Endothelial cell of umbilical vein (primary cell): ENCODE data around the gene POLE. TPM values are rescaled to one million over a fixed set of nuclear protein-coding genes. Genes with fewer than 3 reads are reported as not detected.

Source experiments
- BruUV-seq: library from RNA; stranded (reverse); fragments of 400-500 nt; replicated peaks from 2 replicates; lab custom pipeline; 2021; lab: Mats Ljungman, UMichigan
- CTCF ChIA-PET: fragments of 300-600, 350-600 bp; sonication (Branson Sonifier 250); formaldehyde crosslinking; loops from one replicate; lab custom pipeline; 2021; ENCODE audit warnings: antibody characterized with exemption, inconsistent platforms; lab: Charles Lee
- POLR2A ChIA-PET: fragments of 300-600, 350-600 bp; sonication (Branson Sonifier 250); formaldehyde crosslinking; loops from one replicate; lab custom pipeline; 2021; ENCODE audit warnings: antibody characterized with exemption, inconsistent platforms; lab: Charles Lee
- DNase-seq: peaks from one replicate; pipeline ENCODE4 v3.0.0-alpha.2; 2011; ENCODE audit warnings: low read depth, low spot score
- FAIRE-seq: peaks from 2 replicates; lab custom pipeline; 2011; peaks lifted over from hg19 to GRCh38; lab: Jason Lieb, UNC
- H2AFZ ChIP-seq: 2 replicates; pipeline ENCODE4 v1.6.0; 2012; ENCODE audit warnings: low read depth, low read length, control low read depth, inconsistent platforms
- H3K27ac ChIP-seq: 2 replicates; pipeline ENCODE4 v1.5.1; 2011; ENCODE audit warnings: low read depth, mild to moderate bottlenecking, control low read depth, low read length, moderate library complexity; ENCODE audit not compliant: insufficient read depth
- H3K27me3 ChIP-seq, 2 experiments: 2 replicates each; pipeline versions ENCODE4 v1.6.0 to v1.6.1; 2011; ENCODE audit warnings: low read length in 2 of 2, mixed read lengths in 1 of 2; ENCODE audit not compliant: control insufficient read depth in 2 of 2, insufficient read depth in 2 of 2
- H3K36me3 ChIP-seq, 2 experiments: 2 replicates in 1 of 2; 3 replicates in 1 of 2; pipeline ENCODE4 v1.5.1; 2011; ENCODE audit warnings: low read length in 2 of 2, mild to moderate bottlenecking in 1 of 2, moderate library complexity in 1 of 2; ENCODE audit not compliant: control insufficient read depth in 2 of 2, insufficient read depth in 2 of 2; ENCODE audit errors: extremely low read depth in 1 of 2
- H3K4me1 ChIP-seq: 3 replicates; pipeline ENCODE4 v1.5.1; 2011; ENCODE audit warnings: mild to moderate bottlenecking, low read length; ENCODE audit not compliant: control insufficient read depth, insufficient read depth; ENCODE audit errors: extremely low read depth
- H3K4me2 ChIP-seq: 2 replicates; pipeline ENCODE4 v1.6.1; 2011; ENCODE audit warnings: low read length, control low read depth, mixed read lengths; ENCODE audit not compliant: insufficient read depth
- H3K4me3 ChIP-seq, 3 experiments: fragments of 200-600 bp in 1 of 3; sonication (generic), shearing (Covaris generic) in 1 of 3; replicated peaks in 1 of 3; 2 replicates each; pipeline ENCODE4 v1.5.1; 2011 to 2016; ENCODE audit warnings: control low read depth in 3 of 3, low read length in 3 of 3, mild to moderate bottlenecking in 2 of 3, inconsistent platforms in 1 of 3, low read depth in 1 of 3, moderate library complexity in 1 of 3; ENCODE audit not compliant: insufficient read depth in 1 of 3
- H3K79me2 ChIP-seq: 2 replicates; pipeline ENCODE4 v1.6.0; 2012; ENCODE audit warnings: low read length, inconsistent platforms; ENCODE audit not compliant: control insufficient read depth, insufficient read depth
- H3K9ac ChIP-seq: replicated peaks from 2 replicates; pipeline ENCODE3; 2011; ENCODE audit warnings: low read length, control low read depth; ENCODE audit not compliant: insufficient read depth; ENCODE audit errors: extremely low read depth
- H3K9me1 ChIP-seq: replicated peaks from 3 replicates; pipeline ENCODE4 v1.6.0; 2011; ENCODE audit warnings: mild to moderate bottlenecking, low read length; ENCODE audit not compliant: control insufficient read depth, insufficient read depth; ENCODE audit errors: extremely low read depth
- H3K9me3 ChIP-seq: replicated peaks from 2 replicates; pipeline ENCODE4 v1.5.1; 2012; ENCODE audit warnings: low read length, inconsistent platforms; ENCODE audit not compliant: control insufficient read depth, insufficient read depth
- H4K20me1 ChIP-seq: replicated peaks from 2 replicates; pipeline ENCODE3; 2011; ENCODE audit warnings: mild to moderate bottlenecking, low read length; ENCODE audit not compliant: control insufficient read depth, insufficient read depth; ENCODE audit errors: extremely low read depth
- EZH2 ChIP-seq: IDR thresholded peaks from 2 replicates; pipeline ENCODE4 v1.6.1; 2012; ENCODE audit warnings: borderline replicate concordance, low read depth, mild to moderate bottlenecking, moderate library complexity, low read length, inconsistent platforms; ENCODE audit not compliant: severe bottlenecking
- FOS ChIP-seq: IDR thresholded peaks from 2 replicates; pipeline ENCODE4 v1.6.1; 2011; ENCODE audit warnings: mild to moderate bottlenecking, low read length, moderate library complexity, borderline replicate concordance; ENCODE audit not compliant: insufficient read depth
- GATA2 ChIP-seq: IDR thresholded peaks from 2 replicates; pipeline ENCODE4 v1.7.0; 2011; ENCODE audit warnings: low read depth, mild to moderate bottlenecking, moderate library complexity, mixed read lengths, low read length; ENCODE audit not compliant: insufficient read length, insufficient read depth
- JUN ChIP-seq: IDR thresholded peaks from 2 replicates; pipeline ENCODE4 v1.6.1; 2011; ENCODE audit warnings: borderline replicate concordance, low read depth; ENCODE audit not compliant: insufficient read length, insufficient read depth
- MYC ChIP-seq: IDR thresholded peaks from one replicate; pipeline ENCODE4 v1.6.1; 2011; ENCODE audit warnings: mild to moderate bottlenecking, low read depth, low read length
- POLR2A ChIP-seq: IDR thresholded peaks from 2 replicates; pipeline ENCODE4 v1.6.1; 2012; ENCODE audit warnings: low read depth, mild to moderate bottlenecking, control low read depth, low read length
- POLR2AphosphoS5 ChIP-seq: IDR thresholded peaks from 2 replicates; pipeline ENCODE4 v1.6.1; 2012; ENCODE audit warnings: low read depth, mild to moderate bottlenecking, control low read depth, low read length, moderate library complexity; ENCODE audit not compliant: insufficient read depth
- dilution Hi-C: fragments of 300-500 bp; cut with MboI; formaldehyde crosslinking; loops from one replicate; pipeline ENCODE4 v1.15.0; 2019; ENCODE audit warnings: low sequenced_read_pairs; ENCODE audit not compliant: extremely low pct_ligation_motif_present
- intact Hi-C: fragments of 100-400 bp; cut with micrococcal nuclease; formaldehyde crosslinking; loops from one replicate; pipeline ENCODE4 v1.10.0; 2022
- polyA plus RNA-seq, 4 experiments: library from polyadenylated mRNA; depleted of rRNA in 3 of 4; stranded (reverse) in 3 of 4; unstranded in 1 of 4; fragments of >200 nt; gene quantifications; 2 replicates each; pipeline versions ENCODE4 v1.2.1 to v1.2.3, GENCODE V29; 2011 to 2012; ENCODE audit warnings: missing spikeins in 1 of 4
- total RNA-seq: library from RNA; stranded (reverse); gene quantifications from 2 replicates; pipeline ENCODE4 v1.2.3, GENCODE V29; 2021
- TF ChIP-seq, protein P1 (sequence below), 2 donors: IDR thresholded peaks; 1 replicate in 1 of 2; 2 replicates in 1 of 2; pipeline ENCODE4 v1.5.1; 2011; ENCODE audit warnings: low read length in 2 of 2, mild to moderate bottlenecking in 2 of 2, moderate library complexity in 2 of 2, control low read depth in 1 of 2, inconsistent platforms in 1 of 2, low read depth in 1 of 2; ENCODE audit not compliant: insufficient read depth in 1 of 2; ENCODE audit errors: extremely low read depth in 1 of 2
- TF ChIP-seq, protein P2 (sequence below): IDR thresholded peaks from 2 replicates; pipeline ENCODE4 v1.6.1; 2011; ENCODE audit not compliant: insufficient read depth, insufficient read length

The POLE gene
- total and polyA plus RNA-seq, 2 donors (not counting 3 experiments of a cell fraction or from before 2014, with no cell fraction given) = 22.9 to 82.7 TPM

DNA sequence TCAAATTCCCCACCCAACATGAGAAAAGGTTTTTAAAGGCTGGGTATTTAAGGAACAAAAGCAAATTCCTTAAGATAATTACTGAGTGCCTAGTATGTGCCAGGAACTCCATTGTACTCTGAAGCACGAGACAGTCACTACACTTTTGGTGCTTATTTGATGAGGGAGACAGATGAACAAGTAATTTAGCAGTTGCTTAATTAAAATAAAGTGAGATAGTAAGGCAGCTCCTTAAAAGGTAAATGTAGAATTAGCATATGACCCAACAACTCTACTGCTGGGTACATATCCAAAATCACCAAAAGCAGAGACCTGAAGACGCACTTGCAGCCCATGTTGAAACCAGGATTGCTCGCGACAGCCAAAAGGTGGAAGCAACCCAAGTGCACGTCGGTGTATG, 21.3 kb downstream of the POLE start:
- Histone ChIP-seq H3K4me3 (no peak overlapping the region), H3K79me2 (no peaks in the 10 kb centered on the region), H3K27ac (no peak overlapping the region), H4K20me1 (no peaks in the 10 kb centered on the region), H3K4me2 (no peak overlapping the region), H3K9me1 (no peaks in the 10 kb centered on the region), H3K4me1 (peaks cover 3% of the 10 kb centered on the region), H3K9me3 (no peaks in the 10 kb centered on the region), H2AFZ (no peak overlapping the region), H3K9ac (no peak overlapping the region), H3K27me3 (no peaks in the 10 kb centered on the region), H3K36me3 (peaks cover 3 to 26% of the 10 kb centered on the region in 2 experiments)
- ChIA-PET POLR2A (no interaction called here), CTCF (no interaction called here)
- no TSS peak for BruUV-seq
- TF ChIP-seq FOS (no peak), POLR2A (no peak), GATA2 (no peak), MYC (no peak), JUN (no peak), POLR2AphosphoS5 (no peak), EZH2 (no peak)
- TF ChIP-seq, protein P1, sequence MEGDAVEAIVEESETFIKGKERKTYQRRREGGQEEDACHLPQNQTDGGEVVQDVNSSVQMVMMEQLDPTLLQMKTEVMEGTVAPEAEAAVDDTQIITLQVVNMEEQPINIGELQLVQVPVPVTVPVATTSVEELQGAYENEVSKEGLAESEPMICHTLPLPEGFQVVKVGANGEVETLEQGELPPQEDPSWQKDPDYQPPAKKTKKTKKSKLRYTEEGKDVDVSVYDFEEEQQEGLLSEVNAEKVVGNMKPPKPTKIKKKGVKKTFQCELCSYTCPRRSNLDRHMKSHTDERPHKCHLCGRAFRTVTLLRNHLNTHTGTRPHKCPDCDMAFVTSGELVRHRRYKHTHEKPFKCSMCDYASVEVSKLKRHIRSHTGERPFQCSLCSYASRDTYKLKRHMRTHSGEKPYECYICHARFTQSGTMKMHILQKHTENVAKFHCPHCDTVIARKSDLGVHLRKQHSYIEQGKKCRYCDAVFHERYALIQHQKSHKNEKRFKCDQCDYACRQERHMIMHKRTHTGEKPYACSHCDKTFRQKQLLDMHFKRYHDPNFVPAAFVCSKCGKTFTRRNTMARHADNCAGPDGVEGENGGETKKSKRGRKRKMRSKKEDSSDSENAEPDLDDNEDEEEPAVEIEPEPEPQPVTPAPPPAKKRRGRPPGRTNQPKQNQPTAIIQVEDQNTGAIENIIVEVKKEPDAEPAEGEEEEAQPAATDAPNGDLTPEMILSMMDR (IDR thresholded peaks at IDR 0.05; ENCODE audit: extremely low read depth in 1 of 2, insufficient read depth in 1 of 2, low read depth in 1 of 2, low read length in 2 of 2) = no peak
- TF ChIP-seq, protein P2, sequence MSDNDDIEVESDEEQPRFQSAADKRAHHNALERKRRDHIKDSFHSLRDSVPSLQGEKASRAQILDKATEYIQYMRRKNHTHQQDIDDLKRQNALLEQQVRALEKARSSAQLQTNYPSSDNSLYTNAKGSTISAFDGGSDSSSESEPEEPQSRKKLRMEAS = no peak
- FAIRE-seq = no peak
- dilution Hi-C loops = no loop called here
- intact Hi-C loops = no loop called here
- DNase-seq = no peak
